NCI-H128 (cell line): ENCODE measurements around the gene TSR1.

Experiments used
- DNase-seq: peaks from one replicate; lab custom pipeline; 2025; ENCODE audit not compliant: unreplicated experiment; lab: John Stamatoyannopoulos, UW

TSR1 gene

DNA sequence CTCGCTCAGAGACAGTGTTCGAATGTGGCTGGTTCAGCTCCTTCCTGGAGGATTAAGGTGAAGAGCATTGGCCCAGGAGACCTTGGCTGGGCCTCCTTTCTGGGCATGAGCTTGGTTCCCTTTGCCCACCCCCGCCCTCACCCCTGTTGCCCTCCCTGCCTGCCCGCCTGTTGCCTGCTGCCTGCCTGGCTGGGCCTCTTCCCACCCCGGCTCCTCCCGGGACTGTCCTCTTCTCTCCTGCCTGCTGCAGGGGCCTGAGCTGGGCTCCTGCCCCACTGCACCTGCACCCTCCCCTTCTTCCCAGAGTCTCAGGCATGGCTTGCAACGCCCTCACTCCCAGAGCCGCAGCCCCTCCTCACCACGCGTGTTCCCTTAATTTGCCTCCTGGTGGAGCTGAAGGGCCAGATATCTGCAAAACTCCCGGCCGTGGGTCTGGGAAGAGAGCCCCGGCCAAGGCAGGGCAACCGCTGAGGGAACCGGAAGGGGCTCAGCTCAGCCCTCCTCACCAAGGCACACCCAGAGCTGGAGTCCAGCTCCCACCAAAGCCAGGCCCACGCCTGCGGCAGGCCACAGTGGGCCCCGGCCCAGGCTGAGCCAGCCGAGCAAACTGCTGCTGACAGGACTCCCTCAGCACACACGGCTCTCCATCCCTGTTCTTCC is 33.4 kb upstream of the TSR1 start:
- no peak for DNase-seq

- no peak for DNase-seq
Measured at GRCh38 chr17:2369039-2369438, 32.8 kb upstream of the TSR1 start.

GRCh38 chr17:2368359-2368758 is 32.1 kb upstream of the TSR1 start:
- DNase-seq, result no peak

DNA sequence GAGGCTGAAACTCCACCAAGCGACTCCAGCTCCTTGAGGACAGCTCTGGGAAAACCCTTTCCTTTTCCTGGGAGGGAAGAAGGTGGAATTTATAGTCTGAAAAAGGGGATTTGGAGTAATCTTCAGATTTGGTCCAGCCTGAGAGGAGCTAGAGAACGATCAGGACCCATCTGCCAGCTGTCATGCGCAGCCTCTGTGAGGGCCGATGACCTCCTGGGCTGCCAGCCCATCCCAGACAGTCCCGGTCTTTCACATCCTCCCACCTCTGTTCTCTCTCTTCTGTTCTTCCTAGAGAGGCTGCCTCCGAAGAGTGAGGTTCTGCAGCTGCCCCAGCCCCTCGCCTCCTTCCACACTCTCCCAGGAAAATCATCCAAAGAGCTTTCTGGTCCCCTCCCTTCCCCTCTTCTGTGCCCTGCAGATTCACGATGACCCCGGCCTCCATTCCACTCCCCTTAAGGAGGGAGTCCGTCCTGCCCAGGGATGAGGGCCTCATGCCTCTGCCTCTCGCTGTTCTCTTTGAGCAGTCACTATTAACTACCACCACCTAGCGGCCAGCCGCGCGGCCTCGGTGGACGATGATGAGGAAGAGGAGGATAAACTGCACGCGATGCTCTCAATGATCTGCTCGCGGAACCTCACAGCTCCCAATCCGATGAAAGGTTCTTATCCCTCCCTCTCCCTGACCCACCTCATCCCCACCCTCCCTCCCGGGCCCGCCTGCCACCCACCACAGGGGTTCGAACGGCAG is 30.7 kb upstream of the TSR1 start:
- no peak for DNase-seq

DNA sequence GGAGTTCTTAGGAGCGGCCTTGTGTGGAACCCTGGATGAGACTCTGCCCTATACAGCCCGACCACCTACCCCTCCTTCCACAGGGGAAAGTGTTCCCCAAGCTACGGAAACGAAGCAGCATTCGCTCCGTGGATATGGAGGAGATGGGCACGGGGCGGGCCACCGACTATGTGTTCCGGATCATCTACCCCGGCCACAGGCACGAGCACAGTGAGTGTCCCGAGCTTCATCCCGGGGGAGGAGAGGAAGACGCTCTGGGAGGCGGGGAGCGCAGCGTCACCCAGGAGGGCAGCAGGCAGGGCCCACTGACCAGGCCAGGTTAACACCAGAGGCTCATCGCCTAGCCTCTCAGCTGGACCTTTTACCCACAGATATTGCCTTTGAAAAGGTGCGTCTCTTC is 28.9 kb upstream of the TSR1 start:
- DNase-seq, result no peak

GRCh38 chr17:2364763-2365116 is 28.5 kb upstream of the TSR1 start:
- DNase-seq, result no peak

GRCh38 chr17:2363851-2364762 is 27.9 kb upstream of the TSR1 start:
- DNase-seq, result no peak

DNA sequence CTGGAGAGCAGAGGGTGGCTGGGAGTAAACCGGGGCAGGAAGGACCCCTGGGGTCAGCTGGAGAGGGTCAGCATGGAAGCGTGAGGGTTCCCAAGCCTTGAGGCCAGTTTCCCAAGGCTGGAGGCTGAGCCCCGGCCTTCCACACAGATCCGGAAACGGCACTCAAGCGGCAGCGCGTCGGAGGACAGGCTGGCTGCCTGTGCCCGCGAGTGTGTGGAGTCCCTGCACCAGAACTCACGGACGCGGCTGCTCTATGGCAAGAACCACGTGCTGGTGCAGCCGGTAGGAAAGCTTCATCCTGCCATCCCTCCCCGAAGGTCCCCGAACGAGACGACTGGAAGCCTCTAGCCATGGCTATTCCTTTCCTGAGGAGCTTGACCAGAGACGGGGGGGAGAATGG is 27.1 kb upstream of the TSR1 start:
- DNase-seq, result no peak

DNA sequence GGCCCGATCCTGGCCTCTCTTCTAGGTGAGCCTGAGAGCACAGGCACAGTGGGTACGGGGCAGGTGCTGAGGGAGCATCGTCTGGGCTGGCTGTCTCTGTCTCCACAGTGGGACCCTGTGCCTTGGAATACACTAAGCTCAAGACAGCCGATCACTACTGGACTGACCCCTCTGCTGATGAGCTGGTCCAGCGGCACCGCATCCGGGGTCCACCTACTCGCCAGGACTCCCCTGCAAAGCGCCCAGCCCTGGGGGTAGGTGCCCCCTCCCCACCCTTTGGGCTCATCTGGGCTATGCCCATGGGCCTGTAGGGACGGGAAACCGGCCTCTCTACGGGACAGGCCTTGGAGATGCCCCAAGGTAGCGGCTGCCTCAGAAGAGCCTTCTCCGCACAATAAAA is 26.6 kb upstream of the TSR1 start:
- DNase-seq, result no peak

GRCh38 chr17:2362416-2362815 is 26.2 kb upstream of the TSR1 start:
- DNase-seq, result no peak

DNA sequence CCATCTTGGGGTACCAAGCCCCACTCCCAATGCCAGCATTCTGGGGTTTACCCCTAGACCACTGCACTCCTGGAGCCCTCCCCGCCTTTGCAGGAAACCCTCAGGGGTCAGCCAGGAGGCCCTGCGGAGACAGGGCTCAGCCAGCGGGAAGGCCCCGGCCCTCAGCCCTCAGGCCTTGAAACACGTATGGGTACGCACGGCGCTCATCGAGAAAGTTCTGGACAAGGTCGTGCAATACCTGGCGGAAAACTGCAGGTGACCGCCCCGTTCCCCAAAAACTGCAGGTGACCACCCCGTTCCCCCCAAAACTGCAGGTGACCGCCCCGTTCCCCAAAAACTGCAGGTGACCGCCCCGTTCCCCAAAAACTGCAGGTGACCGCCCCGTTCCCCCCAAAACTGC is 25.8 kb upstream of the TSR1 start:
- DNase-seq, result no peak

DNA sequence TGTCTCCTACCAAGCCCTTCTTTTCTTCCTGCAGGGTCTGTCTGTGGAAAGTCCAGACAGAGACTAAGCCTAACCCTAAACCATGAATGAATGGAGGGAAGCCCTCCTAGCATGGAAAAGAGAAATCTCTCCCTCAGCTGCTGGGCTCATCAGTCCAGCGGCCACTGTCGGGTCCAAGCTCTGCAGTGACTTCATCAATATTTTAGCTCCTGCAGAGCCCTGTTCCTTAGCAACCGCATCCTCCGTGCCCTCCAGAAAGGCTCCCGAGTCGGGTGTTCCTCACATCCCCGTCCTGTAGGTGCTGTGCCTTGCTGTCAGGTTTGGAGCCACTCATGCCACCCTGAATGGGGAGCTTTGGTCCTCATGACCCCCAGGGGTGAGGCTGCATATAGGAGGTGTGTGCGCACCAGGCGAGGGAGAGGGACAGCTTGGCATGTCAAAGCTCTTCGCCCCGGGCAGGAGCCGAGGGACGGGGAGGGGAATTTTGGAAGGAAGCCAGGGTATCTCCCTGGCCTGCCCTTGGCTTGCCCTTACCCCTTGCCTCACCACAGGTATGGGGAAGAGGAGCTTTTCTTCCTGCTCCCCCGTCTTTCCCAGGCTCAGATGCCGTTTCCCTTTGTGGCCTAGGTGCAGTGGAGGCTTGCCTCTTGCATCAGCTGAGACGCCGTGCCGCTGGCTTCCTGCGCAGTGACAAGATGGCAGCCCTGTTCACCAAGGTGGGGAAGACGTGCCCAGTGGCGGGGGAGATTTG is 24.9 kb upstream of the TSR1 start:
- DNase-seq, result no peak

- no peak for DNase-seq
Measured at GRCh38 chr17:2357931-2358434, 21.7 kb upstream of the TSR1 start.

- no peak for DNase-seq
Measured at GRCh38 chr17:2357237-2357636, 21.0 kb upstream of the TSR1 start.

DNA sequence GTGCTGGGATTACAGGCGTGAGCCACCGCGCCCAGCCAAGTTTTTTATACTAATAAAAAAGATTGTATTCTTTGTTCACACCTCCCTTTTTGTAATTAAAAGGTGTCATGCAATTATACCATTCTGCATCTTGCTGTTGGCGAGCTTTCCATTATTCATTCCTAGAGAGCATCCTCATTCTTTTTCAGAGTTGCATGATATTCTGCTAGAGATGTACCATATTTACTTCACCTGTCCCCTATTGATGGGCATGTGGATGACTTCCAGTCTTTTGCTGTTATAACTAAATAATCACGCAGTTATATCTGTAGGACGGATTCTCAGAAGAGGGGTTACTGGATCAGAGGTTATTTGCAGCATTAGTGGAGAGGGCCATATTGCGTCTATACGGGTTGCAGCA is 18.1 kb upstream of the TSR1 start:
- no peak for DNase-seq

GRCh38 chr17:2351269-2351668 is 15.0 kb upstream of the TSR1 start:
- no peak for DNase-seq

DNA sequence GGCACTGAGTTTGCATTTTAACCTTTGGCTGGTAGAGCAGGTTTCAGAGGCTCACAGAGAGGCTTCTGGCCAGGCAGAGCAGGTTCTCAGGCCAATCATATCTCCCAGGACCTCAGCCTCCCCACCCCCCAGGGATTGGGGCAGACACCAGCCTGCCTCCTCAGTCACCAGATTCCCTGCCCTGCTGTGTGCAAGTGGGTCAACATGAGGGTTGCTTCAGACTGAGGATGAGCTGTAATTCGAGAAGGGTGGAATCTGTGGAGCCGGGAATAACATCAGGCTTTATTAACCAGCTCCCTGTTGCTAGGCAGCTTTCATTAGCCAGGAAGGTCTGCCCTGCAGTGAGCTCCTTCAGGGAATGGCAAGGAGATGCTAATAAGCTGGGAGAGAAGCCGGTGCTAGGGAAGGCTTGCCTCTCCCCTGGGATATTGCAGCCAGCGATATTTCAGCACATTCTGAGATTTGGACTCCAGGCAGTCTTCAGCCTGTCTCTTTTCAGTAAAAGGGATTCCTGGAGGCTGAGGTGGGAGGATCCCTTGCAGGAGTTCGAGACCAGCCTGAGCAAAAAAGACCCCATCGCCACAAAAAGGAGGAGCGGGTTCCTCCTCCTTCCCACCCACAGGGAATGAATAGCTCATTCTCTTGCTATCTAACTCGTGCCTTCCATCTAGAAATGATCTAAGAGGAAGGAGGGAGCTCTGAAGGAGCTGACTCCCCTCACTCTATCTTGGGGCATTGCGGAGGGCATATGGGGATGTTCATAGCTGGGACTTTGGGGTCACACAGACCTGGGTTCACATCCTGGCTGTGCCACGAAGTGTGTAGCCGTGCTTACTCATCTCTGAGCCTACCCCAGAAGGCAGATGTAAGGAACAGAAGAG is 11.8 kb upstream of the TSR1 start:
- no peak for DNase-seq

GRCh38 chr17:2346475-2346874 is 10.2 kb upstream of the TSR1 start:
- no peak for DNase-seq

DNA sequence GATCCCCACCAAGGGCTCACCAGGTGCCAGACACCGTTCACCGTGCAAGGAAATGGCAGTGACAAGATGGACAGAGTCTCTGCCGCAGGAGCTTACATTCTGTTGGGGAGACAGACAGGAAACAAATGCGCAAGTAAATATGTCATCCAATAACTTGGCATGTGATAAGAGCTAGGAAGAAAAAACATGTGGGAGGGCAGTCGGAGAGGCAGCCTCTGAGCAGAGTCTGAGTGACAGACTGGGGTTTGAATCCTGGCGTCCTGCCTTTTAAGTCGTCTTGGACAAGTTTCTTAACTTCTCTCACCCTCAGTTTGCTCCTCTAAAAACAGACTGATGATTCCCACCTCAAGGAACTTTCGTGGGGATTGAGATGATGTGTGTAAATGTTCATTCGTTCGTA is 8.3 kb upstream of the TSR1 start:
- no peak for DNase-seq

- DNase-seq, result no peak
Measured at GRCh38 chr17:2343421-2343820, 7.2 kb upstream of the TSR1 start.
